GM12892 (cell line): ENCODE data around the gene KRTAP21-1.

Experiments used
- POLR2A ChIP-seq: IDR thresholded peaks from 2 replicates; pipeline ENCODE4 v1.6.1; 2011; ENCODE audit warnings: low read depth, low read length, control low read depth
- POLR2AphosphoS5 ChIP-seq: IDR thresholded peaks from 2 replicates; pipeline ENCODE4 v1.6.1; 2011; ENCODE audit warnings: low read depth, low read length, control low read depth
- TAF1 ChIP-seq: IDR thresholded peaks from 2 replicates; pipeline ENCODE4 v1.6.1; 2011; ENCODE audit warnings: low read depth, mild to moderate bottlenecking, control low read depth, low read length, borderline replicate concordance

GRCh38 chr21:30714946-30715345 lies 40.3 kb downstream of the KRTAP21-1 start:
- TF ChIP-seq POLR2A (no peak), TAF1 (no peak), POLR2AphosphoS5 (no peak)
